GM10248 (cell line): ENCODE results near the gene RAD51B.

Source experiments
- CTCF ChIA-PET: fragments of 300-600 bp; sonication (Branson Sonifier 250); formaldehyde crosslinking; extraction: SDS; loops from one replicate; lab custom pipeline; 2021; ENCODE audit warnings: antibody characterized with exemption; lab: Yijun Ruan, JAX
- POLR2A ChIA-PET: fragments of 350-650 bp; sonication (Branson Sonifier 250); formaldehyde crosslinking; extraction: SDS; loops from one replicate; lab custom pipeline; 2020; ENCODE audit warnings: antibody characterized with exemption; lab: Yijun Ruan, JAX
- DNase-seq: peaks from one replicate; pipeline ENCODE4 v3.0.0; 2012; ENCODE audit errors: extremely low spot score
- TF ChIP-seq, protein P1 (sequence below): IDR thresholded peaks from 2 replicates; pipeline ENCODE4 v1.5.1; 2012; ENCODE audit warnings: mild to moderate bottlenecking, low read depth; ENCODE audit errors: extremely low read depth, missing control alignments, control extremely low read depth

RAD51B gene

DNA sequence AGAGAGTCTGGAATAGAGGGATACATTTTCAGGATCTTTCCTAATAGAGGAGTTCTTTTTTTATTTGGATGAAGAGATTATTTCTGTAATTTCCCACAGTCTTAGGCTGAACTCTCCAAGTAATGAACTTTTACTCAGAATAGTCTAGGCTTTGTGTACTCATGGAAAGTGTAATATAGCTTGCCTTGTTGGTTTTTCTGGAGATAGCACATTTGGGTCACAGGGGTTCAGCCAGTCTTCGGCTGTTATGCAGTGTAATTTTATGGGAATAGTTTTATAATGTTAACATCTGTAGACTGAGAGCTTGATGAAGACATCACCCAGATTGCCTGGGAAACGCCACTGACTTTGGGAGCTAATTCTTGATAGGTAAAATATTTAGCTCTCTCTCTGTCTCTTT is 450.8 kb downstream of the RAD51B start:
- no peak for DNase-seq
- TF ChIP-seq, protein P1, sequence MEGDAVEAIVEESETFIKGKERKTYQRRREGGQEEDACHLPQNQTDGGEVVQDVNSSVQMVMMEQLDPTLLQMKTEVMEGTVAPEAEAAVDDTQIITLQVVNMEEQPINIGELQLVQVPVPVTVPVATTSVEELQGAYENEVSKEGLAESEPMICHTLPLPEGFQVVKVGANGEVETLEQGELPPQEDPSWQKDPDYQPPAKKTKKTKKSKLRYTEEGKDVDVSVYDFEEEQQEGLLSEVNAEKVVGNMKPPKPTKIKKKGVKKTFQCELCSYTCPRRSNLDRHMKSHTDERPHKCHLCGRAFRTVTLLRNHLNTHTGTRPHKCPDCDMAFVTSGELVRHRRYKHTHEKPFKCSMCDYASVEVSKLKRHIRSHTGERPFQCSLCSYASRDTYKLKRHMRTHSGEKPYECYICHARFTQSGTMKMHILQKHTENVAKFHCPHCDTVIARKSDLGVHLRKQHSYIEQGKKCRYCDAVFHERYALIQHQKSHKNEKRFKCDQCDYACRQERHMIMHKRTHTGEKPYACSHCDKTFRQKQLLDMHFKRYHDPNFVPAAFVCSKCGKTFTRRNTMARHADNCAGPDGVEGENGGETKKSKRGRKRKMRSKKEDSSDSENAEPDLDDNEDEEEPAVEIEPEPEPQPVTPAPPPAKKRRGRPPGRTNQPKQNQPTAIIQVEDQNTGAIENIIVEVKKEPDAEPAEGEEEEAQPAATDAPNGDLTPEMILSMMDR: no peak
- ChIA-PET CTCF (interaction anchor here (1.1 to 5.6 kb wide), 7 partner anchors 10 to 27 kb away, joined by 3 to 25 read pairs (median 5); no protein-coding TSS in a partner anchor), POLR2A (no interaction called here)

DNA sequence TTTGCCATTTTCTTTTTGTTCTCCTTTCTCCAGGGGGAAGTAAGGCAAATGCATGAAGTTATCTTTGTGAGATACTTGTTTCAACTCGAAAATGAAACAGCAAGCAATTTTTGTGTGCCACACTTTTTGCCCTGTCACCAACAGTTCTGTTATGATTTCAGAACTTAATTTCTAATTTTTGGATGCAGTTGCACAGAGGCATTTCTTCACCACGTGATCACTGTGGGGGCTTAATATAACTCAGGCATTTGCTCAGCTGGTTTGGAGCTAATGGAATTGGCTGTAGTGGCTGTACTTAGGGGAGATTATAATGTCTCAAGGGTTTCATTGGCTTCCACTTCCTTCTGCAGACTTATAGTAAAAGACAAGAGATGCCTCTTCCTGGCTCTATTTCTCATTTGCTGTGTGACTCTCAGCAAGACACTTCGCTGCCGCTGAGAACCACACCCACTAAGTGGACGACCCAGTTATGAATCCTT is 452.4 kb downstream of the RAD51B start:
- POLR2A ChIA-PET: interaction anchor here (1.3 kb wide), 1 partner anchor 12 kb away, joined by 3 read pairs; no protein-coding TSS in a partner anchor
- CTCF ChIA-PET: interaction anchor here (1.2 to 2.1 kb wide), 4 partner anchors 9 to 545 kb away, joined by 3 to 5 read pairs (median 4); no protein-coding TSS in a partner anchor
- no peak for DNase-seq
- TF ChIP-seq, protein P1: no peak

DNA sequence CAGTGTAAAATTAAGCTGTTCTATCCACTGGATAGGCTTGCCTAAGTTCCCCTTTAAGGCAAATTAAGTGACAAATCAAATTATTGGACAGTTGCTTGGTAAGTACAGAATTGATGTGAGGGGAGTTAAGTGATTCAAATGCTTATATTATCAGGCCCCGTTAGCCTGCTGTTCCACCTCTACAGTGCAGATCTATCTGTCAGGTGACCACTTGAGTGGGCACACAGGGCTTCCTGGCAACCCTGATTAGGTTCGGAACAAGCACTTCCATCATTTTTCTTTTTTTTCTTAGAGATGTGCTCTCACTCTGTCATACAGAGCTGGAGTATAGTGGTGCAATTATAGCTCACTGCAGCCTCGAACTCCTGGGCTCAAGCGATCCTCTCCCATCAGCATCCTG is 453.8 kb downstream of the RAD51B start:
- no peak for DNase-seq
- ChIA-PET CTCF (interaction anchor here (1.1 to 2.1 kb wide), 5 partner anchors 10 to 34 kb away, joined by 3 to 9 read pairs (median 5); no protein-coding TSS in a partner anchor), POLR2A (interaction anchor here (0.7 kb wide), 1 partner anchor 484 kb away, joined by 3 read pairs; no protein-coding TSS in a partner anchor)
- TF ChIP-seq, protein P1: no peak

DNA sequence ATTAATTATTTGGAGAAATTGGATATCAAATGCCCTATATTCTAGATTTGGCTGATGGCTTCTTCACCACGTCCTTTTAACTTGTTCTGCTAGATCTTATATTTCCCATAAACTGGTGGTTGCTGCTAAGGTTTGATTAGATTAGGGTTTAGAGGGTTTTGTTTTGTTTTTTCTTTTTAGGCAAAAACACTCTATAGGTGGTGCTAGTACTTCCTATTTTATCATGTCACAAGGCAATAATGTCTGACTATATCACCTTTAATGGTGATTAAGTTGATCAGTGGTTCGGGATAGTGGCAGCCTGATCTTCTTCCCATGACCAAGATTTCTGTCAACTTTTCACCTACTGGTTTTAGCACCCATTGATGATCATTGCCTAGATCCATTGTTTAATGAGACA is 455.1 kb downstream of the RAD51B start:
- DNase-seq: no peak
- POLR2A ChIA-PET: no interaction called here
- CTCF ChIA-PET: interaction anchor here (1.0 to 2.6 kb wide), 5 partner anchors 17 to 134 kb away, joined by 4 to 7 read pairs (median 5); no protein-coding TSS in a partner anchor
- TF ChIP-seq, protein P1: no peak

DNA sequence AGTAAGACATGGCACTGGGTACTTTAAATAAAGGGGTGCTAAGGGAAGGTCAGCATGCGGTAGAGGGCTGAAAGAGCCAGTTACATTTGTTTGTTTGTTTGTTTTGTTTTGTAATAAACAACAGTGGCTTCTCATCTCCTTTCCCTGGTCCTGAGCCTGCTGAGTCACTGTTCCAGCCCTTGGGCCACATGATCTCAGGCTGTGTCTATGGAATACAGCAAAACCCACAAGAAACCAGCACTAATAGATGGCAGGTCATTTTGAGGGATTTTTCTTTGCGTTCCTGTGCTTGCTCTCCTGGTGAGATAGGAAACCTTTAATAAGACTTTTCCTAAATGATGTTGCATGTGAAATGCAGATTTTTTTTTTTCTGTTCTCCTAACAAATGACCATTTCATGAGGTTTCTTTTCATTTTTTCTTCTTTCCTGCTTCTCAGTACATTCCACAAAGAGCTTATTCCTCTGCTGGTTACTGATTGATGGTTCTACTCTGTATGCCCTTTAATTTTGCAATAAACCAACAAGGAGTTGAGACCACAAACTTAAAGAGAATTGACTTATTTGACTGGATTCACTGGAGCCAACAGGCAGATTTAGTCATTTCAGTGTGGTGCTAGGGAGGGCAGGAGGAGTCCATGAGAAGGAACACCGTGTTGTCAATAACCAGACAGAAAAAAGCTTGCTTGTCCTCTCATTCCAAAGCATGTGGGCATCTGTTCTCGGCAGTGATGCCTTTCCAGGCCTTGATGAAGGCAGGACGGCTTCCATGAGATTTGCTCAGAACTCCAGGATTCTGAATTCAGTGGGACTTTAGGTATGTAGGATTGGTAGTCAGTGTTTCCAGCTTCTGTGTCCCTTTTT is 459.2 kb downstream of the RAD51B start:
- TF ChIP-seq, protein P1: no peak
- ChIA-PET POLR2A (interaction anchor here (1.0 to 1.8 kb wide), 2 partner anchors 11 to 514 kb away, joined by 4 to 5 read pairs; partner anchors contain the start of gene ZFP36L1), CTCF (interaction anchor here (0.9 to 1.4 kb wide), 3 partner anchors 69 to 565 kb away, joined by 3 read pairs; no protein-coding TSS in a partner anchor)
- DNase-seq: no peak

DNA sequence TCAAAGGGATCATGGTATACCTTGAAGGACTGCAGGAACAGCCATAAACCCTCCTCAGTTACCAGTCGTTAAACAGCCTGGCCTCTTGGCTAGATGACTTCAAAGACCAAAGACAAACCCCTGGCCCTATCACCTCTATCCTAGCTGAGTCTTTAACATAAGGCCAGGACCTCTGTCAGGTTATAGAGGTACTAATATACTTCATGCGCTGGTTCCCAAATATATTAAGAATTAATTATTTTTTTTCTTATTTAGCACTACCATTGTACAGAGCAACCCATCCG is 459.8 kb downstream of the RAD51B start:
- POLR2A ChIA-PET: interaction anchor here (1.0 to 1.8 kb wide), 2 partner anchors 11 to 514 kb away, joined by 4 to 5 read pairs; partner anchors contain the start of gene ZFP36L1

More for the DNA sequence above, 459.8 kb downstream of the RAD51B start:
- TF ChIP-seq, protein P1: no peak
- no peak for DNase-seq
- CTCF ChIA-PET: interaction anchor here (0.9 to 1.4 kb wide), 3 partner anchors 68 to 565 kb away, joined by 3 read pairs; no protein-coding TSS in a partner anchor
